AG20443 (cell line): ENCODE measurements around the gene TYW1B.
"Not testable (repeated sequence)": the region's sequence is repeated elsewhere in the genome, so short reads cannot be mapped to it uniquely, and the experiment has no call there.

Experiments used
- DNase-seq: peaks from one replicate; pipeline ENCODE4 v3.0.0; 2012; ENCODE audit warnings: low spot score, mixed read lengths

Gene TYW1B

DNA sequence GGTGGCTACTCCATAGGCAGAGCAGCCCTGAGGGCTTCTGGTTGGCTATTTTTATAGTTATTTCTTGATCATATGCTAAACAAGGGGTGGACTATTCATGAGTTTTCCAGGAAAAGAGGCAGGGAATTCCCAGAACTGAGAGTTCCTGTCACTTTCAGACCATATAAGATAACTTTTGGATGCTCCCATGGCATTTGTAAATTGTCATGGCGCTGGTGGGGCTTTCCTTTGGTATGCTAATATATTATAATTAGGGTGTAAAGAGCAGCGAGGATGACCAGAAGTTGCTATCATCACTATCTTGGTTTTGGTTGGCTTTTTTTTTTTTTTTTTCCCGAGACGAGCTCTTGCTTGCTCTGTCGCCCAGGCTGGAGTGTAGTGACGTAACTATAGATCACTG is 272.8 kb downstream of the TYW1B start:
- DNase-seq, result not testable (repeated sequence)

DNA sequence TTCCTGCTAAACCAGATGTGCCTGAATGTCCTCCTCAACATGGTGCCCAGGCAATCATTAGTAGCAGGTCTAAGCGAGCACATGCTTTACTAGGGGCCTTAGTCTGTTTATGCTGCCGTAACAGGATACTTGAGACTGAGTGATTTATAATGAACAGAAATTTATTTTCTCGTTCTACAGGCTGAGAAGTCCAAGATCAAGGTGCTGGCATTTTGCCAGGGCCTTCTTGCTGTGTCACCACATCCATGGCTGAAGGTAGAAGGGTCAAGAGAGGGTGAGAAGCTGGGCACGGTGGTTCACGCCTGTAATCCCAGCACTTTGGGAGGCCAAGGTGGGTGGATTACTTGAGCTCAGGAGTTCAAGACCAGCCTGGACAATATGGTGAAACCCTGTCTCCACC is 273.6 kb downstream of the TYW1B start:
- not testable (repeated sequence) for DNase-seq

DNA sequence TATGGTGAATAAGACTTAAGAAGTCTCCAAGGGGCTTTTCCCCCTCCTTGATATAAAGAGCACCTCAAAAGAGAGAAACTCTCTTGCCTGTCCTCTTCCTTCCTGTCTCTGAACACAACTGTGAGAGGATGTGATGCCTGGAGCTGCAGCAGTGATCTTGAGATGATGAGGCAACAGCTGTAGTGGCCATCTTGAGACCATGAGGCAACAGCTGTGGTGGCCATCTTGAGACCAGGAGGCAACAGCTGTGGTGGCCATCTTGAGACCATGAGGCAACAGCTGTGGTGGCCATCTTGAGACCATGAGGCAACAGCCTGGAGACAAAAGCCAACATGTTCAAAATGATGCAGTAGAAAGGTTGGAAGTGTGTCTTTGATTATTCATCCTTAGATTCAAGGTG is 277.5 kb downstream of the TYW1B start:
- DNase-seq, result not testable (repeated sequence)

DNA sequence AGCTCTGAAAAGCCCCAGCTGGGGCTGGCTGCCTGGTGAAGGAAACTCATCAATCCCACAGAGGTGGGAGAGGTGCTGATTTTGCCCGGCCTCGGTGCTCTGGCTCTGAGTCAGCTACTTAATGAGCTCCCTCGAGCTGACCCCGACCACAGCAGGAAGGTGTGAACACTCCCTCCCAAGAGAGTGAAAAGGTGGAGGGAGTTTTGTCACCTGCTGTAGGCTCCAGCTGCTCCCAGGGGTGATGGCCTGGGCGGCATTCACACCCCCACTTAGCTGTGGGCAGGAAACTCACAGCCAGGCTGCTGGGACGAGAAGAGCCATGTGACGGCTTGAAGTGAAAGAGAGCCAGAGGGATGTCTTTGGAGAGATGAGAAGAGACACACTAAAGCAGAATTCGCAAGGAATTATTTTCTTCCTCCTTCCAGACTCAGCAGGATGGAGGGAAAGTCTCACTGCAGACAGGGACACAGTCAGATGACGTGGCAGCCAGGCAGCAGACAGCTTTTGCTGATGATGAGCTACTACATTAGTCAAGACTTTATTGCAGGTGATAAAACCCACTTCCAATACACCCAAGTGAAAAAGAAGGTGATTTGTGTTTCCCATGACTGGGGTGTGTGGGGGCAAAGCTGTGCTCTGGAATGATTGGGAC is 281.3 kb downstream of the TYW1B start:
- DNase-seq, result not testable (repeated sequence)

DNA sequence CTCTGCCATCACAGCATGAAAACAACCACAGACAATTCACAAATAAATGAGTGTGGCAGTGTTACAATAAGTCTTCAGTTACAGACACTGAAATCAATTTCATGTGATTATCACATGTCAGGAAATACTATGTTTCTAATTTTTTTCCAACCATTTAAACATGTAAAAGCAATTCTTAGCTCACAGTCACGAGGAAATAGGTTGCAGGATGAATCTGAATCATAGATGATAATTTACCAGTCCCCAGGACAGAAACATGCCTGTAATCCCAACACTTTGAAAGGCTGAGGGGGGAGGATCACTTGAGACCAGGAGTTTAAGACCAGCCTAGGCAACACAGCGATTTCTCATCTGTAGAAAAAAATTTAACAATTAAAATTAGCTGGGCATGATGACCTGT is 283.5 kb downstream of the TYW1B start:
- DNase-seq, result not testable (repeated sequence)

DNA sequence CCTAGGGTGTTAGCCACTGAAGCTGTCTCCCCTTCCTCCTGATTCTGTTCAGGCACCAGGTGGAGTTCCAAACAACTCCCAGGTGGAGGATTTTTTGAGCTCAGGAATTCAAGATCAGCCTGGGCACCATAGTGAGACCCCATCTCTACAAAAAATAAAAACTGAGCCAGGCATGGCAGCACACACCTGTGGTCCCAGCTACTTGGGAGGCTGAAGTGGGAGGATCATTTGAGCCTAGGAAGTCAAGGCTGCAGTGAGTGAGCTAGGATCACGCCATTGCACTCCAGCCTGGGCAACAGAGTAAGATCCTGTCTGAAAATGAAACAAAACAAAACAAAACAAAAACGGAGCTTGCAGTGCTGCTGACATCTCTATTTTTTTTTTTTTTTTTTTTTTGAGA is 287.1 kb downstream of the TYW1B start:
- no peak for DNase-seq

DNA sequence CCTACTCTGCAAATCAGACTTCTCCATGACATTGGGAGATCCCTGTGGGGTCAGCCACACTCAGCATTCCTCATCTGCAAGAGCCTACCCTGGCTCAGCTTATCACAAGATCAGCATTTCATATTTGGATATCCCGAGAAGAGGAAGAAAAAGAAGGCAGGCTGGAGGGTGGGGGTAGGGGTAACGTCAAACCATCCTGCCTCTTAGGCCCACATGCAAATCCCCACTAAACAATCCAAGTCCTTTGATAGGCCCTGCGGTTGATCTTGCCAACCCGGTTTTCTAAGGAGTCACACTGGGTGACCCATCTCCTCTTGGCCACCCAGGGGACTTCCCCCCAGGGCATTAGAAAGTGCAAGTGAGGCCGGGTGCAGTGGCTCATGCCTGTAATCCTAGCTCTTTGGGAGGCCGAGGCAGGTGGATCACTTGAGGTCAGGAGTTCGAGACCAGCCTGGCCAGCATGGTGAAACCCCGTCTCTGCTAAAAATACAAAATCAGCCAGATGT is 287.8 kb downstream of the TYW1B start:
- DNase-seq, result no peak

DNA sequence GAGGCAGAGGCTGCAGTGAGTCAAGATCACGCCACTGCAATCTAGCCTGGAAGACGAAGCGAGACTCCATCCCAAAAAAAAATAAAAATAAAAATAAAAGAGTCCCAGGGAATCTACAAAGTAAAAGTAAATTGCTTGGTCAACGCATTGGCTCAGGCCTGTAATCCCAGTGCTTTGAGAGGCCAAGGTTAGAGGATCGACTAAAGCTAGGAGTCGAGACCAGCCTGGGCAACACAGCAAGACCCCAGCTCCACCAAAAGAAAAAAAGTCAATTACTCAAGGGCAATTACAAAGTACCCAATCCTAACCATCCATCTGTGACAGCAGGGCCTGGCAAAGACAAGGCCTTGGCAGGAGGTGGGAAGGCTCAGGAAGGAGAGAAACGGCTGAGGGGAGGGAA is 288.3 kb downstream of the TYW1B start:
- no peak for DNase-seq

DNA sequence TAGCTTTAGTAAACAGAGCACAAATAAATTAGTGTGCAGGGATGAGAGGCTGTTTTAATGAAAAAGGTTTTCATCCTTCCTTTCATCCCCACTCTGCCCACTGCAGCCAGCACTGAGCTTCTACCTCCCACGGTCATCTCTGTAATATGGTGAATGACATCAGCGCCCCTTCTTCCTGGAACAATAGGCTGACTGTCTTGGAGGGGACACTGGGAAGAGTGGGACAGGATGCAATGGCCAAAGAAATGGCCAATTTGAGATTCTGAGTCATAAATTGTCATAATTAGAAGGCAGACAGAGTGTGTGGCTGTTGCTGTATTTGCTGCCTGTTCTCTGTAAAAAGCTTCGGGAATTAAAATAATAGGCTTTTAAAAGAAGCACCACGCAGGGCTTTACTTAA is 289.1 kb downstream of the TYW1B start:
- no peak for DNase-seq

DNA sequence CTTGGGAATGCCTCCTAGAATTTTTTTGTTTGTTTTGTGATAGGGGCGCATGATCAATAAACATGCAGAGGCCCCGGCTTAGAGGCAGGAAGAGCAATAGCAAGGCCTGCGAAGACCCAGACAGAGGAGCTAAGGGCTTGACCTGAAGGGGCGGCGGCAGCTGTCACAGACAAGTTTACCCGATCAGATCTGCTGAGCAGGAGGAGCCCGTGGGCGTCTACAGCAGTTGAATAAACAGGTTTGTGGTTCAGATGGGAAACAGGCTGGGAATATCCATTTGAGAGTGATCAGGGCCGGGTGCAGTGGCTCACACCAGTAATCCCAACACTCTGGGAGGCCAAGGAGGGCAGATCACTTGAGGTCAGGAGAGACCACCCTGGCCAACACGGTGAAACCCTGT is 289.9 kb downstream of the TYW1B start:
- no peak for DNase-seq

DNA sequence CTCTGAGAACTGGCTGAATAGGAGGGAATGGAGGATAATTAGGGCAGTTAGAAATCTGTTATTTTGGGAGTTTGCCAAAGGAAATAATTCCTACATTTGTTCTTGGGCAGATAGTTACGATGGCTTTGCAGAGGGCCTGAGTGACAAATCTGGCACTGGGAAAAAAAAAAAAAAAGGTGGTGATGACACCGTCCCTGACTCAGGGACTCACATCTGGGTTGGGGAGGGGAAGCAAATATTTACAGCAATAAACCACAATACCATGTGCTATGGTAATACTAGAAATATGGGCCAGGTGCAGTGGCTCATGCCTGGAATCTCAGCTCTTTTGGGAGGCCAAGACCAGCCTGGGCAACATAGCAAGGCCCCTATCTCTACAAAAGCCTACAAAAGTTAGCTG is 292.0 kb downstream of the TYW1B start:
- not testable (repeated sequence) for DNase-seq

DNA sequence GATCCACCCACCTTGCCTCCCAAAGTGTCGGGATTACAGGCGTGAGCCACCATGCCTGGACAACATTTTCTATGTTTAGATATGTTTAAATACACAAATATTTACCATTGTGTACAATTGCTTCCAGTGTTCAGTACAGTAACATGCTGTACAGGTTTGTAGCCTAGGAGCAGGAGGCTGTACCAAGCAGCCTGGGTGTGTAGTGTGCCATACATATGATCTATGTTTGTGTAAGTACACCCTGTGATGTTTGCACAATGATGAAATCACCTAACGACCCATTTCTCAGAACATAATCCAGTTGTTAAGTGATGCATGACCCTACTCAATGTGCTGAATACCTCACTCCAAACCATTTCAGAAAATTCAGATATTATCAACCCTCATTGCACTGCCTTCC is 297.0 kb downstream of the TYW1B start:
- DNase-seq, result not testable (repeated sequence)
